Measurements from ENCODE around the gene SNRK.

- TF ChIP-seq NFATC4 (CRISPR knock-in tag; IDR thresholded peaks at IDR 0.05): no peak
- TF ChIP-seq FOXP4 (CRISPR knock-in tag; IDR thresholded peaks at IDR 0.05): no peak
- TF ChIP-seq CTCF (IDR thresholded peaks at IDR 0.05): no peak
- TF ChIP-seq ESRRA (CRISPR knock-in tag; IDR thresholded peaks at IDR 0.05; ENCODE audit: borderline replicate concordance): no peak
Measured at GRCh38 chr3:43287500-43287873, 1.1 kb downstream of the SNRK start.

All from WTC11 (cell line).